ENCODE data around the gene SERPINB5. TPM values are rescaled to one million over a fixed set of nuclear protein-coding genes. Genes with fewer than 3 reads are reported as not detected.

Gene SERPINB5
- total and polyA plus RNA-seq, 2 of the 13 experiments (the other 11 are each of a cell fraction or from before 2014, with no cell fraction given) = not detected

GRCh38 chr18:63439334-63439733, 37.4 kb upstream of the SERPINB5 start (continued):
- no peak for TF ChIP-seq ZBTB46 (CRISPR knock-in tag; IDR thresholded peaks at IDR 0.05; ENCODE audit: borderline replicate concordance)
- TF ChIP-seq ZNF775 (CRISPR knock-in tag; IDR thresholded peaks at IDR 0.05; ENCODE audit: borderline replicate concordance) = no peak
- no peak for TF ChIP-seq BCL6 (CRISPR knock-in tag; IDR thresholded peaks at IDR 0.05)
- TF ChIP-seq STAG1 (CRISPR knock-in tag; IDR thresholded peaks at IDR 0.05) = peak; percentile 88
- no peak for TF ChIP-seq ZNF468 (CRISPR knock-in tag; IDR thresholded peaks at IDR 0.05)
- TF ChIP-seq SIX4 (CRISPR knock-in tag; IDR thresholded peaks at IDR 0.05) = no peak
- TF ChIP-seq PHB2 (IDR thresholded peaks at IDR 0.05; ENCODE audit: partially characterized antibody) = no peak
- no peak for TF ChIP-seq KLF6 (CRISPR knock-in tag; IDR thresholded peaks at IDR 0.05)

DNA sequence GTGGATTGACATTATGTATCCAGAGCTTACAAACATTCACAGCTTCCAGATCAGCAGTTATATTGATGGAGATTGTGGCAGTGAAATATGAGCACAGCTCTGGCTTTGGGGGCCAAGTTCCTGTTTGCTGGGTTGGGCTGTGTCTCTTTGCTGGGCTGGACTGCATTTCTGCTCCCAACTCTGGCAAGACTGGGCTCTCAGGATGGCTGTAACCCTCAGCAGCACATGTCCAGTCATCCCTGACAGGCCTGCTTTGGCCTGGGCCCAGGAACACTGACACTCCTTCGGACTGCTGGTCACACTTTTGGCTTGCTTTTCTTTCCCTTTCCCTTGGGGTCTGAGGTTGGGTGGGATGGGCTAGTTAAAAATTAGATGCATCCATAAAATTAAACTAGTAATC, 36.5 kb upstream of the SERPINB5 start:
- H2AFZ ChIP-seq (ENCODE audit: low read length) = no peak overlapping the region
- intact Hi-C loops (cut with micrococcal nuclease; ENCODE audit: unreplicated experiment) = no loop called here
- POLR2A ChIA-PET = no interaction called here
- FAIRE-seq (no peak), ATAC-seq (no peak), DNase-seq (ENCODE audit: low spot score) (no peak)
- H3K36me3 ChIP-seq (replicated peaks in 1 of 2; ENCODE audit: control insufficient read depth in 1 of 2, insufficient read depth in 2 of 2, low read length in 2 of 2) = no peaks in the 10 kb centered on the region
- no peaks in the 10 kb centered on the region for H3K4me1 ChIP-seq (ENCODE audit: insufficient read depth, low read length)
- no peak overlapping the region for H3K4me2 ChIP-seq (ENCODE audit: low read depth, low read length)
- H3K4me3 ChIP-seq (replicated peaks in 1 of 3; ENCODE audit: insufficient read depth in 1 of 3, low read depth in 2 of 3, low read length in 3 of 3) = no peak overlapping the region
- in situ Hi-C loops (cut with HindIII; ENCODE audit: extremely low pct_ligation_motif_present, low pct_unique_long_range_greater_than_20kb) = loop anchor here (10.0 kb wide), 1 partner anchor 305 kb away; no protein-coding TSS in a partner anchor
- no peak overlapping the region for H3K27ac ChIP-seq (ENCODE audit: extremely low read length, insufficient read depth, low read length)
- CTCF ChIA-PET (ENCODE audit: low intra/inter-chr PET ratio, low total read pairs) = interaction anchor here (2.0 kb wide), 1 partner anchor 309 kb away, joined by 13 read pairs; no protein-coding TSS in a partner anchor
- TF ChIP-seq ATF1 (CRISPR knock-in tag; IDR thresholded peaks at IDR 0.05) (no peak), DNMT1 (CRISPR knock-in tag; IDR thresholded peaks at IDR 0.05) (no peak), SAP130 (CRISPR knock-in tag; IDR thresholded peaks at IDR 0.05; ENCODE audit: low read depth) (no peak), RFXANK (CRISPR knock-in tag; IDR thresholded peaks at IDR 0.05) (no peak), ZBTB3 (CRISPR knock-in tag; IDR thresholded peaks at IDR 0.05; ENCODE audit: borderline replicate concordance, low read depth) (no peak)
- TF ChIP-seq, protein P1, sequence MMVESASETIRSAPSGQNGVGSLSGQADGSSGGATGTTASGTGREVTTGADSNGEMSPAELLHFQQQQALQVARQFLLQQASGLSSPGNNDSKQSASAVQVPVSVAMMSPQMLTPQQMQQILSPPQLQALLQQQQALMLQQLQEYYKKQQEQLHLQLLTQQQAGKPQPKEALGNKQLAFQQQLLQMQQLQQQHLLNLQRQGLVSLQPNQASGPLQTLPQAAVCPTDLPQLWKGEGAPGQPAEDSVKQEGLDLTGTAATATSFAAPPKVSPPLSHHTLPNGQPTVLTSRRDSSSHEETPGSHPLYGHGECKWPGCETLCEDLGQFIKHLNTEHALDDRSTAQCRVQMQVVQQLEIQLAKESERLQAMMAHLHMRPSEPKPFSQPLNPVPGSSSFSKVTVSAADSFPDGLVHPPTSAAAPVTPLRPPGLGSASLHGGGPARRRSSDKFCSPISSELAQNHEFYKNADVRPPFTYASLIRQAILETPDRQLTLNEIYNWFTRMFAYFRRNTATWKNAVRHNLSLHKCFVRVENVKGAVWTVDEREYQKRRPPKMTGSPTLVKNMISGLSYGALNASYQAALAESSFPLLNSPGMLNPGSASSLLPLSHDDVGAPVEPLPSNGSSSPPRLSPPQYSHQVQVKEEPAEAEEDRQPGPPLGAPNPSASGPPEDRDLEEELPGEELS (CRISPR knock-in tag; IDR thresholded peaks at IDR 0.05) = no peak
- H3K79me2 ChIP-seq (ENCODE audit: insufficient read depth, low read length) = no peaks in the 10 kb centered on the region
- H3K27me3 ChIP-seq (ENCODE audit: control insufficient read depth in 1 of 2, insufficient read depth in 2 of 2, low read length in 2 of 2) = peaks cover 0 to 3% of the 10 kb centered on the region in 2 experiments; a peak in 1 of 5 replicates
- 0% methylated on average over 1 of the region's 1 CpG for WGBS (ENCODE audit: low lambda C conversion rate)
- BruUV-seq (replicated peaks) = no TSS peak
- no peak overlapping the region for H3K9ac ChIP-seq (ENCODE audit: insufficient read depth, low read depth, low read length)
- no peaks in the 10 kb centered on the region for H4K20me1 ChIP-seq (ENCODE audit: insufficient read depth, low read length)
- H3K9me3 ChIP-seq (ENCODE audit: low read length) = no peaks in the 10 kb centered on the region
